ENCODE results near the gene CDC42BPG.

DNA sequence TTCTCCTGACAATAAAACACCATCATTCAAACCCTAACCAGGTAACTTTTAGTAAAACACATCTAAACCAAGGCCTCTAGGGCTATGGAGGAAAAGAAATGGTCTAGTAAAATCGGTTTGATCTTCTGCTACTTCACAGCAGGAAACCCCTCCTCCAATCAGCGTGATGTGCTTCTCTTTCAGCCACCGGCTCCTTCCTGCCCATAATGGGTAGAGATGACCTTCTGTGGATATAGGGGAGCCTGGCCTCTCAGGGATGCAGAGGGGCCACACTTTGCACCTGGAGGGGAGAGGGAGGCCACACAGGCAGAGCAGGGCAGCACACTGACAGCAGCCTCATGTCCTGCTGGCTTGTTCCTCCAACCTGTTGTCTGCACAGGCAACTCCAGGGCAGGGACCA is 27.0 kb upstream of the CDC42BPG start:
- TF ChIP-seq FOXK1 (CRISPR knock-in tag; IDR thresholded peaks at IDR 0.05) (no peak), ETV6 (CRISPR knock-in tag; IDR thresholded peaks at IDR 0.05) (no peak)
- TF ChIP-seq, protein P1, sequence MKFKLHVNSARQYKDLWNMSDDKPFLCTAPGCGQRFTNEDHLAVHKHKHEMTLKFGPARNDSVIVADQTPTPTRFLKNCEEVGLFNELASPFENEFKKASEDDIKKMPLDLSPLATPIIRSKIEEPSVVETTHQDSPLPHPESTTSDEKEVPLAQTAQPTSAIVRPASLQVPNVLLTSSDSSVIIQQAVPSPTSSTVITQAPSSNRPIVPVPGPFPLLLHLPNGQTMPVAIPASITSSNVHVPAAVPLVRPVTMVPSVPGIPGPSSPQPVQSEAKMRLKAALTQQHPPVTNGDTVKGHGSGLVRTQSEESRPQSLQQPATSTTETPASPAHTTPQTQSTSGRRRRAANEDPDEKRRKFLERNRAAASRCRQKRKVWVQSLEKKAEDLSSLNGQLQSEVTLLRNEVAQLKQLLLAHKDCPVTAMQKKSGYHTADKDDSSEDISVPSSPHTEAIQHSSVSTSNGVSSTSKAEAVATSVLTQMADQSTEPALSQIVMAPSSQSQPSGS (CRISPR knock-in tag; IDR thresholded peaks at IDR 0.05; ENCODE audit: borderline replicate concordance, low read depth), result no peak
